HG02571 (cell line): Measurements from ENCODE around the gene LENG9.

ENCODE experiments used
- ATAC-seq: cut with Tn5 transposase; IDR thresholded peaks from one replicate; pipeline ENCODE4 v1.9.1; 2021; ENCODE audit warnings: mild to moderate bottlenecking, moderate library complexity; ENCODE audit not compliant: unreplicated experiment

Gene LENG9

DNA sequence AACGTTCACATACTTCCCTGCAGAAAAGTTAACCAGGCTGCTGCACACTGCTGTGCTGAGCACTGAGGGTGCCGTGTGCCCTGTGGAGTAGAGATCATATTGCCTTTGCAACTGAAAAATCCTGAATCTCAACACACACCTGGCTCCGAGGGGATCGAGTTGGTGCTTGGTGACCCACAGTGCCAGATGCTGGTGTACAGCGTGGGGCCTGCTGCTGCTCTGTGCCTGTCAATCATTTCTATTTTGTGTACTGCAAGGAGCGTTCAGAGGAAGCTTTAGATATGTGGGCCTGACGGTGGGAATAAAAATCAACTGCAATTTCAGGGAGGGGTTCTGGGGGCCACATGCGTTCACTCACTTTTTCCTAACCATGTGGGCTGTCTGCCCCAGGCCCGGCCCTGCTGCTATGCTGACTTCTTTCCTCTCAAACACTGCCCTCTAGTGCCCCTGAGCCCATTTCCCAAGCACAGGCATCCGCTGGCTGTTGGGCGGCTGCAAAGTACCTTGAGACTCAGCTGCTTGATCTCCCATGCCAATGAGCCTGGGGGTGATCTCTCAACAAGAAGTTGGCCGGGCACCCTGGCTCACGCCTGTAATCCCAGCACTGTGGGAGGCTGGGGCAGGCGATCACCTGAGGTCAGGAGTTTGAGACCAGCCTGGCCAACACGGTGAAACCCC is 24.3 kb downstream of the LENG9 start:
- no peak for ATAC-seq

GRCh38 chr19:54436628-54437252 is 26.8 kb downstream of the LENG9 start:
- no peak for ATAC-seq

- ATAC-seq: no peak
Observed at GRCh38 chr19:54436031-54436523, 27.5 kb downstream of the LENG9 start.

- no peak for ATAC-seq
Observed at GRCh38 chr19:54435551-54436016, 28.0 kb downstream of the LENG9 start.

DNA sequence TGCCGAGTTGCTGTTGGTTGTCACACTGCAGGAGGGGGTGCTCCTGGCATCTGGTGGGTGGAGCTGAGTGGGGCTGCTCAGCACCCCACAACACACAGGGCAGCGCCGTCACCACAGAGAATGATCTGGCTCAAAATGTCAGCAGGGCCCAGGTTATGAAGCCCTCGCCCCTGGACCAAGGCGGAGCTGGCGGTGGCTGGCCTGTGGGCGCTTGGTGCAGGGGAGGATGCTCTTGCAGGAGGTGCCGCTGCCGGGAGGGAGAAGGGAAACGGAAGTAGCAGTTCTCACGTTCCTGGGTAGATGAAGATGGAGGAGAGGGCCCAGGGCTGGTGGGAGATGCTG is 28.7 kb downstream of the LENG9 start:
- ATAC-seq: no peak

DNA sequence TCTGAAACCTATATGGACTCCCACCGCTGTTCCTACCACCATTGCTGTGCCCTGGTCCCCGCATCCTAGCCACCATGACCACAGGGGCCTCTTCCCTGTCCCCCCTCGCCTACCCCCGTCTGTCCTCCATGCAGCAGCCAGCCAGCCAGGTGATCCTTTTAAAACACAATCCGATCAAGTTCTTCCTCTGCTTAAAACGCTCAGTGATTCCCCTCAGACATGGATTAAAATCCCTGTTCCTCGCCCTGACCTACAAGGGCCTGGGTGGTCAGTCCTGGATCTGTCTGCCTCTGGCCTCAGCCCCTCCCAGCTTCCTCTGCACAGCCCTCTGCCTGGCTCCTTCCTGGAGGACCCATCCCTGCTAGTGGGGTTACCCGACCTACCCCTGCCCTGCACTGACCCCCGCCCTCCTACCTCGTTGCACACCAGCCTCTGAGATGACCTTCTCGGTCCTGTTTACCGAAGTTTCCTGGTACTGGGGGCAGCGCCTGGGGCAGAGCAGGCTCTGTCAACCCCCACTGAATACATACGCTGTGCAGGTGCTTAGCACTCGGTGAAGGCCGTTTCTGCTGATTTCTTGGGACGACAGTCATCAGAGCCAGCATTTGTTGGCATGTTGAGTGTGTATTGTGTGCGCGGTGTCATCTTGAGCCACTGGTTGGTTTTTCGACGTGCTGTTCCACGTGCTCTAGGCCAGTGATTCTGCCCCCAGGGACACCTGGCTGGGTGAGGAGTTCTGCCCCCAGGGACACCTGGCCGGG is 29.3 kb downstream of the LENG9 start:
- no peak for ATAC-seq

- ATAC-seq: no peak
Observed at GRCh38 chr19:54433697-54434096, 29.9 kb downstream of the LENG9 start.

DNA sequence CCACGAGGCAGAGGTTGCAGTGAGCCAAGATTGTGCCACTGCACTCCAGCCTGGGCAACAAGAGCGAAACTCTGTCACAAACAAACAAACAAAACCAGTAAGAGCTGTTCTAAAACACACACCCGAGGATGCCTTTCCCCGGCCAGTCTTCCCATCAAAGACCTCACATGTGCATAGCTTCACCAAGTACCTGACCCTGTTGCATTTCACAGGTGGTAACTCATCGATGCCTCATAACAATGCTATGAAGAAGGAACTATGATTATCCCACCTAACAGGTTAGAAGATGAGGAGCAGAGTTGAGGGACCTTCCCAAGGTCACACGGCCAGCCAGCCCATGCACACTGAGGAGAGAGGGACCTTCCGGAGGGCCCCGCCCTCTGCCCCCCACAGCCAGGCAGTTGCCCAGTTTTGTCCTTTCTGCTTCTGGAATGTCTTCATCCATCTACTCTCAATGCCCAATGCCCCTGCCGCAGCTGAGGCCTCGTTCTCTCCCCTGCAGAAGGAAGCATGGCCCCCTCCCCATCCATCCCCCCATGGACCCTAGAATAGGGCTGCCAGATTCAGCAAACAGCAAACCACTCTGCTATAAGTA is 31.3 kb downstream of the LENG9 start:
- ATAC-seq: no peak

DNA sequence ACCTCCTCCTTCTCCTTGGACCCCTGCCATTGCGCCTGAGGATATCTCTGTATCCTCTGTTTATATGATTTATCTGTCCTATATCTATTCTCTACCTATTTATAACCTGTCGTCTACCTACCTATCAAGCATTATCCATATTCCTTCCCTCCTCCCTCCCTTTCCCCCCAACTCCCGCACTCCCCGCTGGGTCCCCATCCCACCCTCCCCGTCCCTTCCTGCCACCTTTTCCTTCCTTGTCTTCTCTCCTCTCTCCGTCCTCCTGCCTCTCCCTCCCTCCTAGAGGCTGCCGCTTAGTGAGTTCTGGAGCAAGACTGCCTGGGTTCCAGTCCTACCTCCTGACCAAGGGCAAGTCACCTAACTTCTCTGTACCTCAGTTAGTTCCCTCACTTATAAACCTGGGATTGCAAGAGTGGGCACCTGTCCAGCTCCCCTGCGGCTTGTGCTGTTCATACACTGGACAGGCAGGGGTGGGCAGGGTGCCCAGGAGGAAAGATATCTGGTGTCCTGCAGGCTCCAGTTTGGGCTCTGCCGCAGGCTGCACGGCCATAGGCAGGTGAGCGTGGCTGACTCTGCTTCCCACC is 32.2 kb downstream of the LENG9 start:
- ATAC-seq: no peak

- ATAC-seq: no peak
Observed at GRCh38 chr19:54430306-54431254, 33.0 kb downstream of the LENG9 start.

GRCh38 chr19:54429545-54430227 is 33.9 kb downstream of the LENG9 start:
- ATAC-seq: no peak

DNA sequence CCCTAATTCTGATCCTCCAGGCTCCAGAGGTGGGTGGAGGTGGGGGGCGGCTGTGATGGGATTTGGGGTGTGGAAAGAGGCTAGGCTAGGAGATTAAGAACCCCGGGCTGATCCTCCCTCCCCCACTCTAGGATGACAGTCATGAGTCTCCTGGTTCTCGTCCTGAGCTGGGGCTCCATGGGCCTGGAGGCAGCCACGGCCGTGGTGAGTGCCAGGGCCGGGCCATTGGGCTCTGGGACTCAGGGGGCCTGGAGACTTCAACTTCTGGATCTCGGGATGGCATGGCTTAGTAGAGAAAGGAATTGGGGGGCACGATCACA is 34.4 kb downstream of the LENG9 start:
- no peak for ATAC-seq

DNA sequence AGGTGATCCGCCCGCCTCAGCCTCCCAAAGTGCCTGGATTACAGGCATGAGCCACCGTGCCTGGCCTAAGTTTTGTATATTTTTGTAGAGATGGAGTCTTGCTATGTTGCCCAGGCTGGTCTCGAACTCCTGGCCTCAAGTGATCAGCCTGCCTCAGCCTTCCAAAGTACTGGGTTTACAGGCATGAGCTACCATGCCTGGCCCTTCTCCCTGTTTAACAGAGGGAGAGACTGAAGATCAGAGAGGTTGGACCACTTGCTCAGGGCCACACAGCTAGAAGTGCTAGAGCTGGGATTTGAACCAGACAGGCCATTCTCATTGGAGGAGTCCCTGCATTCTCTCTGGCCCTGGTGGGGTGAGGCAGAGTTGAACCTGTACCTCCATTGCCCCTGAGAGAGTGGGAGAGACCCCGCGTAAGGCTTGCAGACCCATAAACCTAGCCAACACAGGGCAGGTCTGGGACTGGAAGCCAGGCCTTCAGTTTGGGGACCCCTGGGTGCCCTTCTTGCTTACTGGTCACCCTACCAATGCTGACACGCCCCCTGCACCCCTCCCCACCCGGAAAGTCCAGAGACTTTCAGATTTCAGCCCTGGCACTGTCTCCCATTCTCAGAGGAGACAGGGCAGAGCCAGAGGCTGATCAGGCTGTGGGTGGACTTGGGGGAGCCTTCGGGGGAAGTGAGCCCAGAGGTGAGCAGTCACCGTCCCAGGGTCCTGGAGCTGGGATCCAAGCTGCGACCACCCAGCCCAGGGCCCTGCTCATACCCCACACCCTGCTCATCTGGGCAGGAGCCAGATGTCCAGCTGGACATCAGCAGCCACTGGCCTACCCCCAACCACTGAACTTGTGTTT is 35.0 kb downstream of the LENG9 start:
- no peak for ATAC-seq

GRCh38 chr19:54427586-54427985 is 36.0 kb downstream of the LENG9 start:
- ATAC-seq: no peak

GRCh38 chr19:54426291-54426931 is 37.2 kb downstream of the LENG9 start:
- ATAC-seq: no peak

DNA sequence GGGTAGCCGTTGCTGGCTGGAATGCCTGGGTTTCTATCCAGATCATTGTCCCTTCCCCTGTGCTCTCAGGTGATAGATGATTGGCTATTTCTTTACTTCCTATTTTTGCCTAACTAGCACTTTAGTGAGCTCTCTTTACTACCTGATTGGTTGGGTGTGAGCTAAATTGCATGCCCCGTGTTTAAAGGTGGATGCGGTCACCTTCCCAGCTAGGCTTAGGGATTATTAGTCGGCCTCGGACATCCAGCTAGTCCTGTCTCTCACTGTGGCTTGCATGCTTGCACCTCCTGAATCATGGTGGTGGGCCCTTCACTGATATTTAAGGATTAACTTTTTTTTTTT is 38.2 kb downstream of the LENG9 start:
- ATAC-seq: no peak

- ATAC-seq: no peak
Observed at GRCh38 chr19:54424660-54425381, 38.8 kb downstream of the LENG9 start.

DNA sequence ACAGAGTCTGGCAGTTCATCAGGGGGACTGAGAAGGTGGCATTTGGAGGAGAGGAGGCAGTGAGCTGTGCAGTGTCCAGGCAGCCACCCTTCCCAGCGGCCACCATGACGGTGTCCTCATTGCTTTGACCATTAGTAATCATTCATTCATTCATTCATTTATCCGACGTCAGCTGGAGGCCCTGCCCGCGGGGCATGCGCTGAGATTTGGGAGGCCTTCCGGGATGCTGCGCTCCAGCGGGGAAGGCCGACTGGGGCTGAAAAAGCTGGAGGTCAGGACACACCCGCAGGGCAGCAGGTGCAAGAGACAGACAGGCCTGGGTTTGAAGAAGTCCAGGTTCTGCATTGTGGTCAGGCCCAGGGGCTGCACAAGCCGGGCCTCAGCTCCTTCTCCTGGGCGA is 39.4 kb downstream of the LENG9 start:
- no peak for ATAC-seq
